Amniotic epithelial cell (primary cell): Measurements from ENCODE around the gene BACH2.

ENCODE experiments used
- DNase-seq: peaks from one replicate; pipeline ENCODE4 v3.0.0-alpha.2; 2010; ENCODE audit warnings: low read depth

Gene BACH2

DNA sequence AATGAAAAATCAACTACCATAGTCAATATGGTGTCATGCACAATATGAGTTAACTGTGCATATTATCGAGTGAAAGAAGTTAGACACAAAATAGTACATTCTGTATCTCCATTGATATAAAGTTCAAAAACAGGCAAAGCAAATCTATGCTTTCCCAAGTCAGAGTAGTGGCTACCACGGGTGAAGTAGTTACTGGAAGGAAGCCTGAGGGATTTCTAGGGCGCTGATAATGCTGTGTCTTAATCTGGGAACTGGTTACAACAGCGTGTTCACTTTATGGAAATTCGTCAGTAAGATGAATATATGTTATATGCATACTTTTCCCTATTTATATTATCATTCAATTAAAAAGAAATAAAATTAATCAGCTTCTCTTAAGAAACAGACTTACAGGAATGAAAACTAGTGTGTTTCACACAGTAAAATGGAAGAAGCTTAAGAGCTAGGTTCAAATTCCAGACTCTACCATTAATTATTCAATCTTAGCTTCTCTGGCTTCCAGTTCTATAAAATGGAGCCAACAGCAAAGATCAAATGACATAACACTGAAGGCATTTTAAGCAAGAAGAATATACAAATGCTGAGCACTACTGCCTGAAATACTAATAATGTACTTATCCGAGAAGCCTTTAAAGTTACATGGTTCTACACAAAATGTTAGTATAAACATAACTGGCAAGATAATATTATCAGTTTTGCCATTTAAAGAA is 19.2 kb downstream of the BACH2 start:
- DNase-seq: peak; percentile 32

DNA sequence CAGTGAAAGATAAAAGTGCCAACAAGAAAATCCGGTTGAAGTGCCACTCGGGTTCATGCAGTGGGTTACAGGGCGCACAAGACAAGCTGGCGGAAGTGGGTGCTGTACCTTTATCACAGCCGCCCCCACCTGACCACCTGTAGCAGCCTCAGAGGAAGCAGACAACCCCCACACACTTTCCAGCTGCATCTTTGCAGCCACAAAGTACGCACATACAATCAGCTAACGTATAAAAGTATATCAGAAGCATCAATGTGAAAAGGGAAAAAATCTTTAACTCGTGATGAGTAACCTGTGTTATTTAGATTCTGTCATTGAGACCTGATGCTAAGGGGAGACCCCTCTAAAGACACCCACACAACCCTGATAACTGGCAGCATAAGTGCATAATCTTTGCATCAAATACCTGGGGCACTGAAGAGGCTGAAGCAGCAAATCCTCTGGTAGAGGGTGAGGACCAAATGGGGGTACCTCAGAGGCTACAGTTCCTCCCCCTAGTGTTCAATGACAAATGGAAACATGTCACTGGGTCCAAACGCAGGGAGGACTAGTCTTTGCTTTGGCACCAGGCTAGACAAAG is 22.1 kb downstream of the BACH2 start:
- DNase-seq: no peak

DNA sequence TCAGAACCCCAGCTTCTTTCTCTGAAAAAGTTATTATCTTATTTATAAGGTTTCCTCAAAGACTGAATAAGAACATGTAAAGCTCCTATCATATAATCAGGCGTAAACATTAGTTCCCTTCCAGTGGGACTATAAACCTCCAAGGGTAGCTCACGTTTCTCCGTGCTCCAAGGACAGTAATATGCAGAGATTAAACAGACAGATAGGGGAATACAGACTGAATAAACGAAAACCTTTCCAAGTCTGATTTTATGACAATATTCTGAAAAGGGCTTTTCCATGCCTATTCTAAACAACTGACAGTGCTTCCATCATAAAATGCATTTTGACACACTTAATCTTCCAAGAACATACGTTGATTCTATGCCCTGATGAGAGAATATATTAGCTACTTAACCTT is 22.8 kb downstream of the BACH2 start:
- DNase-seq: no peak

DNA sequence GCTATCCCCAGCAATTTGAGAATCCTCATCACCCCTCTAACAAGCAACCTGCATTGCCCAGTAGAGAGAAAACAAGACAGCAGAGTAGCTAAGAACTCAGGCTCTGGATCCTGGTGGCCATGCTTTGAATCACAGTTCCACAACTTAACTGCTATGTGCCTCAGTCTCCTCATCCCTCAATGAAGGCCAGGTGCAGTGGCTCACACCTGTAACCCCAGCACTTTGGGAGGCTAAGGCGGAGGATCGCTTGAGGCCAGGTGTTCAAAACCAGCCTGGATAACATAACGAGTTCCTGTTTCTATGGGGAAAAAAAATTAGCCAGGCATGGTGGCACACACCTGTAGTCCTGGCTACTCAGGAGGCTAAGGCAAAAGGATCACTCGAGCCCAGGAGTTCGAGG is 23.7 kb downstream of the BACH2 start:
- DNase-seq: no peak

DNA sequence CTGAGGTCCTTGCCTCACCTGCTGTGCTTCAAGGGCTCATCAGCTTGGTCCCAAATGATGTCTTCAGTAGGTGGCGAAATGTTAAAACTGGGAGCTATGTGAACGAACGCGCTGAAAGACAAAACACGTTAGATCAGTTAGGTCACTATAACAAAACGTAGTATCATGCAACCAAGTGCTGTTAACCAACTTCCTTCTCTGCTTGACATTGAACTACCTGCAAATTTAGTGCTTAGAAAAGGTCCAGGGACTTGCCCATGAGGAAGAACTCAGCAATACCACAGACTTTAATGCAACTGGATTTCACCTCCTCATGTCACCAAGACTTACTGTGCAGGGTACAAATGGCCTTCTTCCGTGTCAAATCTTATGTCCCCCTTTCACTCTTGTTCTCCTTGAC is 24.8 kb downstream of the BACH2 start:
- DNase-seq: no peak

DNA sequence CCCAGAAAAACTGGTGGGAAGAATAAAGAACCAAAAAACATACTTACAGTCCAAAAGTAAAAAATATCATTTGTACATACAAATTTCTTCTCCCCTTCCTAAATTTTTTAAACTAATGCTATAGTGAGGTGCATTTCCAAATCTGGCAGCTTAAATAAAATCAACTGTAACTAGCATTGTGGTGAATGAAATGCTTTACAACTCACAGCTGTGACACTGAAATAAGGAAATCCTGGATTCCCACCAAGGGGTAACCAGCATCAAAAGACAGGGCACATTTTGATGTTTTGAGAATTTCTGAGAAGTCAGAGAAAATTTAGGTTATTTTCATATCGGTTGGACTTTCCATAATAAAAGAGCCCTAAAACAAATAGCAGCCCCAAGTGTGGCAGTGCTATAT is 27.3 kb downstream of the BACH2 start:
- DNase-seq: no peak

DNA sequence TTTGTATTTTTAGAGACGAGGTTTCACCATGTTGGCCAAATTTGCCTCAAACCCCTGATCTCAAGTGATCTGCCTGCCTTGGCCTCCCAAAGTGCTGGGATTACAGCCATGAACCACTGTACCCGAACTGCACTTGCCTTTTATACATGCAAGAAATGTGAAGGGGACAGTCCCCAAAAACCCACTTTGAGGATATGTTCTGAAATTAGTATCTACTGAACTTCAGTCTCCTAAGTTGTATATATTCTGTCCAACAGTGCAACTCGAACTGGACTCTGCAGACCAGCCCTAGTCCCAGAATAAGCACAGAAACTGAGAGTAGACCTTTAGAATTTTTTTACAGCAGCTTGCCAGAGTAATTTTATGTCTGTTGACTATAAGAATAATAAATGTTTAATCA is 28.5 kb downstream of the BACH2 start:
- DNase-seq: no peak

DNA sequence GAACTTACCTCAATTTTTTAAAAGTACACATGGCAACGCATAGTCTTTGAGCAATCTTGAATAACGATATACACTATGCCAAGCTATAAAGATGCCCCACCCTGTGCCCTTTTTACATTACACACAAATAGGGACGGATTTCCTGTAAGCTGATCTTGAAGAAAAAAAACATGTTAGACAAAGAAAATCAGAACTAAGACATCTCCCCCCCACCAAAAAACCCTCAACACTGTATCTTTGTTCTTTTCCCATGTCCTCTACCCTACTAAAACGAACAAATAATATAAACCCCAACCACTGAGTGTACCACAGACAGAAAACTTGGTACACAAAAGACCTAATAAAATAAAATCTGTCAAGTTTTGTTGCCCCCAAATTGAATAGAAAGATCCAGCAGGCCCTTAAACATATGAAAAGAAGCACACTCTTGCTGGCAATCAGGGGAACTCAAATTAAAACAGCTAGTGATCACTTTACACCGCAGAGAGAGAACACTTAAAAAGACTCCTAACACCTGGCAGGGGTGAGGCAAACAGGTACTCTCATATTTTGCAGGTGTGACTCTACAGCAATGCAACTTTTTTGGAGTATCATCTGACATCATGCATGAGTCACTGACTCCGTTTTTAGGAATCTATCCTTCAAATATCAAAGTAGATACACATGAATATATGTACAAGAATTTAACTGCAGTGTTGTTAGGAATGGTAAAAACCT is 29.6 kb downstream of the BACH2 start:
- no peak for DNase-seq

DNA sequence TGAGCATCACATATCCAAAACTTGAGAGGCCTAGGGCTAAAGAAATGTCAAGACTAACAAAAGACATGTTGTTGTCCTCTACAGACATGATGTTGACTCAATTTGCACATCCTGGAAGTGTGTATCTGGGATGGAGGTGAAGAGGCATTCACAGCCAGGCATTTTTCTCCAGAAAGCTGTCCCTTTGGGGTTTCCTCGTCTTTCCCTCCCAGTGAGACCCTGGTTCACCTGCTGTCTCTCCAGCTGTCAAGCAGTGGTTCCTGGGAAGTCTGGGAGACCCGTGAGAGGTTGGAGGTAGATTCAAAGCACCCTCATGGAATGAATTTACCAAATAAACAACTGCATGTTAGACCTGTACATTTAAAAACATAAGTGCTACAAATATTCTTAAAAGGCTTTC is 32.1 kb downstream of the BACH2 start:
- no peak for DNase-seq

DNA sequence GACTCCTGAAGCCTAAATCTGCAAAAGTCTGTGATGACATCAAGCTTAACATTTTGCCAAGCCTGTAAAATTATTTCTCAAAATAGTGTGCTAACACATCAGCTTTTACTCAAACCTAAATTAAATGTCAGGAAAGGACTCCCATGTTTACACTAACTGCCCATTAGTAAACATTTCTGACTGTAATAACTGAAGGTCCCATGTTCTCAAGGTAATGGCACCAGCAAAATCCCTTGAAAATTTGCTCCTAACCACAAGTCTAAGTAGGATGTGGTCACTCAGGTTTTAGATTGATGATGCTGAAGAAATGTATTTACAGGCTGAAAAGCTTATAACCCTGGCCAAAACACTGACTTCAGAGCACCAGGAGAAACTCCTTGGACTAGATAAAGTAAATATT is 33.0 kb downstream of the BACH2 start:
- peak; percentile 90 for DNase-seq

DNA sequence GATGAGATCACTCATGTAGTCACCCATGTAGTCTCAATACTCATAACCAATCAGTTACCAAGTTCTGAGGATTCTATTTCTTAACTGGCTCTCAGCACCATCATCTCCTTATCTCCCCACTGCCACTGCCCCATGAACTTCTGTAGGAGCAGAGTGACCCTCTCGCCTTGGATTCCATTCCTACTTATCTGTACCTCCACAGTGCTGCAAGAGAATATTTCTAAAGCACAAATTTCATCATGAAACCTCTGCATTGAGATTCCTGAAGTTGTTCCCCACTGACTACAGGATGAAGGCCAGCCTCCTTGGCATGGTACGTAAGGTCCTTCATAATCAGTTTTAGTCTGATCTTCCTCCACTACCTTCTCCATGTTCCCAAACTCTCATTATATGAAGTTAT is 34.8 kb downstream of the BACH2 start:
- peak; percentile 87 for DNase-seq

DNA sequence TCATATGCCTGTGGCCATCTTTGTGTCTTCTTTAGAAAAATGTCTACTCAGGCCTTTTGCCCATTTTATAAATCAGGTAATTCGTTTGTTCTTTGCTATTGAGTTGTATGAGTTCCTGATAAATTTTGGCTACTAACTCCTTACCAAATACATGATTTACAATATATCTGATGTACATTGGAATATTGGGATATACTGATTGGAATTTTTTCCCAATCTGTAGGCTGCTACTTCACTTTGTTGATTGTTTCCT is 39.2 kb downstream of the BACH2 start:
- DNase-seq: no peak

DNA sequence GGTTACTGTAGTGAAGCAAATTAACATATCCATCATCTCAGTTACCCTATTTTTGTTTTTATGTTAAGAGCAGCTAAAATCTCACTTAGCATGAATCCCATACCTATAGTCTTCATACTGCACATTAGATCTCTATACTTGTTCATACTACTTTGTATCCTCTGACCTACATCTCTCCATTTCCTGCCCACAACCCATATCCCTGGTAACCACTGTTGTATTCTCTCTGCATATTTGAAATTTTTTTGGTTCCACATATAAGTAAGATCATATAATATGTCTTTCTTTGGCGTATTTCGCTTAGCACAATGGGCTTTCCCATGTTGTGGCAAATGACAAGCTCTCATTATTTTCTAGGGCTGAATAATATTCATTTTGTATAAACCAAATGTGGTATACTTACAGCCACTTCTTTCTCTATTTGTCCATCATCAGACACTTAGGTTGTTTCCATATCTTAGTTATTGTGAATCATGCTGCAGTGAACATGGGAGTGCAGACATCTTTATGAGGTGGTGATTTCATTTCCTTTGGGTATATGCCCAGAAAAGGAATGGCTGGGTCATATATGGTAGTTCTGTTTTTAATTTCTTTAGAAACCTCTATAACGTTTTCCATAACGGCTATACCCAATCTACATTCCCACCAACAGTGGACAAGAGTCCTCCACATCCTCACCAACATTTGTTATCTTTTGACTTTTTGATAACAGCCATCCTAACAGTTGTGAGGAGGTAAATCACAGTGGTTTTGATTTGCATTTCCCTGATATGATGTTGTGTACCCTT is 39.8 kb downstream of the BACH2 start:
- peak; percentile 83 for DNase-seq

DNA sequence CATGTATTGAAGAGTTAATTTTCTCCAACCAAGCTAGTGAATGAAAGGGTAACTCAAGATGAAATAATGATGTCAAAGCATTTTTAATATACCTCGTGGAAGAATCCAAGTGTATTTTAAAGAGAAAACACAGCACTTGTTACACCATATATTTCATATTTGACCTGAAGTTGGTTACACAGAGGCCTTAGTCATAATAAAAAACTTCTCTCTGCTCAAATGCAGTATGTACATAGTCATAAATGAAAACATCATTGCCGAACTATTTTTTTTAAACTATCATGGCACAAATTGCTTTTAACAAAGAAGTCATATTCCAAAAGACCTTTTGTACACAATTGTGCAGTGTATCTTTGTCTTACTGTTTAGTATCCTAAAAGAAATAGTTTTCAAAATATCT is 43.0 kb downstream of the BACH2 start:
- DNase-seq: peak; percentile 17

DNA sequence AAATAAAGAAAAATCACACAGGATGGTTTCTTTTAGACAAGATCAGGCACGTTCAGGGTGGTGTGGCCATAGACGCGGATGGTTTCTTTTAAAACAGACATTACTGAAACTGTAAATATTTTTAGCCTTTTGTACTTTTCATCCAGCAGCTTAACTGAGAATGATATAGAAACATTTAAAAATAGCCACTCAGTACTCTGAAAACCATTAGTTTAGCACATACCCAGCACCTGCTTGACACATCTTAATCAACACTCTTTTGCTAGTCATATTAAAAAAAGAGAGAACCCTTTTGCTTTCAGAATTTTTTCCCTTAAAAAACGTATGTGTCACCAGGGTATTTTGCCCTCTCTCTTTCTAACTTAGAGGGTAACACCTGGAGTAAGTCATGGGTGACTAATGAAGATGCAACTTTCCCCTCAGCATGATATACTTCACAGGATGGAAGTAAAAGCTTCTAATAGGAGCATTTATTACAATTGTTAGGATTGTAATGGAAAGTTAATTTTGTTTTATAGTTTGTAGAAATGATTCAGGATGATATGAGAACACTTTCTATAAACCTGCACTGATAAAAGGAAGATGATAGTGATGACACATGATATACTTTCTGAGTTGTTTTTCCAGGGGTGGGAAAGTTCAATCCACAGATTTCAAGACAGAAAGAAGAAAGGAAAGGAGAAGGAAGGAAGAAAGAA is 45.2 kb downstream of the BACH2 start:
- DNase-seq: no peak

DNA sequence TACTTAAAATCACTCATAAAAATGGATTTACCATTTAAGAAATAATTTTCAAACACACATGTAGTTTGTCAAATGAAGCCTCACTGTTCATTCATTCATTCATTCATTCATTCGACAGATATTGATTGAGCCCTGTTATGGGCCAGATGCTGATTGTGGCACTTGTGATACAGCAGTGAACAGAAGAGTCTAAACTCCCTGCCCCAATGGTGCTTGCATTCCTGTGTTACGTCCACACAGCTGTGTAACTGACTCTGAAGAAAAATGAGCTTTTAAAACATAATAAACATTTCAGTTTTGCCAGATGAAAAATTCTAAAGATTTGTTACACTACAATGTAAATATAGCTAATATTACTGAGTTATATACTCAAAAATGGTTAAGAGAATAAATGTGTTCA is 46.2 kb downstream of the BACH2 start:
- DNase-seq: no peak

DNA sequence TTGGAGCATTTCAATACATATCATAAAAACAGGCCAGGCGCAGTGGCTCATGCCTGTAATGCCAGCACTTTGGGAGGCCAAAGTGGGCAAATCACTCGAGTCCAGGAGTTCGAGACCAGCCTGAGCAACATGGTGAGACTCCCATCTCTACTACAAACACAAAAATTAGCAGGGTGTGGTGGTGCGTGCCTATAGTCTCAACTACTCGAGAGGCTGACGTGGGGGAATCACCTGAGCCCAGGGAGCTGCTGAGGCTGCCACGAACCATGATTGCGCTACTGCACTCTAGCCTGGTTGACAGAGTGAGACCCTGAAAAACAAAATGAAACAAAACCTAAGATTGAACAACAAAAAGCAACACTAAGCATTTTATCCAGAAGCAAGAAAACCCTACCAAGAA is 47.2 kb downstream of the BACH2 start:
- no peak for DNase-seq

DNA sequence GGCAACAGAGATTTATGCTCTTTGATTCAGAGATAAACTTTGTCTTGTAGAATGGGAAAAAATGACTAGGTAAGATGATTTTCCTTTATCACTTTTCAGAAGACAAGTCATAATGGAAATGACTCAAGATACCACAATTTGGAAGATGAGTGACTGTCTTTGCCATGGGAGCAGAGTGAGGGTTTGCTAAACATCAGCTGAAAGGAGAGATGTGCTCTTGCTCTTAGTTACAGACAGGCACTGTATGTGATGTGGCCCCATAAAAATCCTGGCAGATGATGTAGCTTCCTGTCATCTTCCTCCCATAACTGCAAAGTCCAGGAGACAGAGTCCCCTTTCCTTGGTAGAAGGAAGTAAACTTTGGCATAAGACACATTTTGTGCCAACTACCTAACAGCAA is 47.6 kb downstream of the BACH2 start:
- no peak for DNase-seq

DNA sequence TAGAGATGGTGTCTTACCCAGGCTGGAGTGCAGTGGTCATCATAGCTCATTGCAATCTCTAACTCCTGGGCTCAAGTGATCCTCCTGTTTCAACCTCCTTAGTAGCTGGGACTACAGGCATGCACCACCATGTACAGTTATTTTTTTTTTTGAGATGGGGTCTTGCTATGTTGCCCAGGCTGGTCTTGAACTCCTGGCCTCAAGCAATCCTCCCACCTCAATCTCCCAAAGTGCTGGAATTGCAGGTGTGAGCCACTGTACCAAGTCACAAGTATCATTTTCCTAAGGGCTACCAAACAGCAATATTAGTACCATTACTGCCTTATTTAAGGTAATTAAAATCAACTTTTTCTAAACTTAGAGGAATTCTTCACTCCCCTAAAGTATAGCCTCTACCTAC is 49.4 kb downstream of the BACH2 start:
- no peak for DNase-seq

DNA sequence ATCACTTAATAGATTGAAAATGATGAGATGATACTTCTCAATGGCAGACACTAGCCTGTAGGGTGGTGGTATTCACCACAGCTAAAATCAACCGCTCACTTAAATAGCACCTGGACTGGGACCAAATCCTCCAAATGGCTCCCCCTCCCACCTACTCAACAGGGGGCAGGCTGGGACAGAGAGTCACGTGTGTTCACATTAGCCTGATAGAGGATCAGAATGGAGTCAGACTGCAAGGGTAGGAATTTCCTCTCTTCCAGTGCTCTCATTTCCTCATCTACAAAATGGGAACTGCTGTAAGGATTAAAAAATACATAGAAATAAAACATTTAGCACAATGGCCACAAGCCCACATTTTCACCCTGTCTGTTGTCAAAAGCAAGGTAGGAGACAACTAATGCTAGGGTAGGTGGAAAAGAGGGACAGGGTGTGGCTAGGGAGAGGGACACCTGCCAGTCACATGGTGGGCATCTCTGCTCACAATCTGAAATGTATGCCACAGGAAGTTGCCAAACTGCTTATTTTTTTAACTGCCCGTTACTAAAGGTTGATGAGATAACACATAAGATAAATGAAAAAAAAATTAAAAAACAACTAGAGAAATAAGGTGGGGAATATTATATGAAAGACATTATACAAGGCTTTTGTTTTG is 55.3 kb downstream of the BACH2 start:
- no peak for DNase-seq

DNA sequence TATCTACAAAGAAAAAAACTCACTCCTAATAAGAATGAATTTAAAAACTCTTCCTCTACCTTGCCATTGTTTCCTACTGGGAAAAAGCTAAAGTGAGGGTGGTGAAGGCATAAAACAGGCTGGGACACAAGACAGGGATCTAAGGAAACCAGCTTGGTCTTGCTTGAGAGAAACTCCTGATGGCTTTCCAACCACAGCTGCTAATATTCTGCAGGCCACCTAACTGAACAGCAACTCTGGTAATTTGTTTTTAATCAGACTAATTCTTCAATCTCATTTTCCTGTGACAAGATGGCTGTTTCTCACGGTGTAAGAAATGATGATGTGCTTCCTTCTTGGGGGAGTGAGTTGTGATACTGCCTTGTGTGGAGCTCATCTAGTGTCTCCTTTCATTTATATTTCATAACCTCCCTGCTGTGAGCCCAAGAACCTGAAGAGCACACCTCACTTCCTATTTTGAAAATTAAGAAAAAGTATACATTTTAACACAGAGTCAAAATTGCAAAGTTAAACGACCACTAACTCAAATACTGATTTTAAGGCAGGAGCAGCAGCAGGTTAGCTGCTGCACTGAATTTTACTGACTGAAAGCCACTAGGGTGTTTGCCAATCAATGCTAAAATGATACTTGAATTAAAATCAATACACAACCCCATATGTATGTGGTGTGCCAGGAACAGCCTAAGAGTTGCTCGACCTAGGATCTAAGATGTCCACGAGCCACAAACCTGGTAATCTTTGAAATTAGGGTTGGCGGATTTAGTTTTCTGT is 58.0 kb downstream of the BACH2 start:
- no peak for DNase-seq
